ENCODE data around the gene MDH1B. TPM values are rescaled to one million over a fixed set of nuclear protein-coding genes. Genes with fewer than 3 reads are reported as not detected.

Gene MDH1B
- total RNA-seq, 4 donors from 2014 or later: 0.40 to 23.9 (median 1.1) TPM; not detected in 1

DNA sequence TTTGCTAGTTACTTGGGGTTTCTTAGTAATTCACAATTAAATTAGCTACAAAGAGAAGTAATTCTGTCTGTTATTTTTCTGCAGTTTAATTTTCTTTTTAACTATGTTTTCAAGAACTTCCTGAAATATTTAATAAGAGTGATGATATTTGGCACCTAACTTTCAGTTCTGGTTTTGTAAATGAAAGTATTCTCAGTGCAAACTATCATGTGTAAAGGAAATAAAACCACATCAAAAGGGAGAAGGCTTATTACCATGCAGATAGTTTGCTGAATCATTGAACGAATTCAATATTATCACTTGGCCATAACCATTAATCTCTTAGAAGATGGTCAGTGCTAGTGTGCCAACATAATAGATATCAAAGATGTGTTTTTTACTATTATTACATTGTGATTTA lies 76.1 kb downstream of the MDH1B start:
- no peak for DNase-seq
- TF ChIP-seq POLR2A (IDR thresholded peaks at IDR 0.05): no peak
- Histone ChIP-seq H3K27me3 (no peaks in the 10 kb centered on the region), H3K4me1 (no peaks in the 10 kb centered on the region), H3K36me3 (no peaks in the 10 kb centered on the region), H3K9me3 (no peaks in the 10 kb centered on the region), H3K4me3 (no peak overlapping the region), H3K27ac (no peak overlapping the region)

DNA sequence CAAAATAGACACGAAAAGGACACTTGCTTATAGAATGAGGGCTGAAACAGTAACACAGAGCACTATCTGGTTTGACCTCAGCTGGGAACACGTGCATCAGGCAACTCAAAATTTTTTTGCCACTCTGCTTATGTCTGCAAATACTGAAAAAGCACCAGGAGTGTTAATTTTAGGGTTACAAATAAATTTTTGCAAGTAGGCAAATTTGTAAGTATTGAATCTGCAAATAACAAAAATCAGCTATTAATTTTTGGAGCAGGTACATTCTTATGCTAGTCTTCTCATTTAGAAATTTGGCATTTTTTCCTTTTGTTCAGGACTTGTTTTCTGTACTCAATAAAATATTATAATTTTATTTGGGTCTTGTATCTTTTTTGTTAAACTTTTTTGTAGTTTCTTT lies 76.7 kb downstream of the MDH1B start:
- no peak for DNase-seq
- TF ChIP-seq POLR2A (IDR thresholded peaks at IDR 0.05): no peak
- TF ChIP-seq, protein P1, sequence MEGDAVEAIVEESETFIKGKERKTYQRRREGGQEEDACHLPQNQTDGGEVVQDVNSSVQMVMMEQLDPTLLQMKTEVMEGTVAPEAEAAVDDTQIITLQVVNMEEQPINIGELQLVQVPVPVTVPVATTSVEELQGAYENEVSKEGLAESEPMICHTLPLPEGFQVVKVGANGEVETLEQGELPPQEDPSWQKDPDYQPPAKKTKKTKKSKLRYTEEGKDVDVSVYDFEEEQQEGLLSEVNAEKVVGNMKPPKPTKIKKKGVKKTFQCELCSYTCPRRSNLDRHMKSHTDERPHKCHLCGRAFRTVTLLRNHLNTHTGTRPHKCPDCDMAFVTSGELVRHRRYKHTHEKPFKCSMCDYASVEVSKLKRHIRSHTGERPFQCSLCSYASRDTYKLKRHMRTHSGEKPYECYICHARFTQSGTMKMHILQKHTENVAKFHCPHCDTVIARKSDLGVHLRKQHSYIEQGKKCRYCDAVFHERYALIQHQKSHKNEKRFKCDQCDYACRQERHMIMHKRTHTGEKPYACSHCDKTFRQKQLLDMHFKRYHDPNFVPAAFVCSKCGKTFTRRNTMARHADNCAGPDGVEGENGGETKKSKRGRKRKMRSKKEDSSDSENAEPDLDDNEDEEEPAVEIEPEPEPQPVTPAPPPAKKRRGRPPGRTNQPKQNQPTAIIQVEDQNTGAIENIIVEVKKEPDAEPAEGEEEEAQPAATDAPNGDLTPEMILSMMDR (IDR thresholded peaks at IDR 0.05): no peak

More for the DNA sequence above, 76.7 kb downstream of the MDH1B start:
- Histone ChIP-seq H3K4me3 (no peak overlapping the region), H3K36me3 (no peaks in the 10 kb centered on the region), H3K27ac (no peak overlapping the region), H3K9me3 (no peaks in the 10 kb centered on the region), H3K4me1 (no peaks in the 10 kb centered on the region), H3K27me3 (no peaks in the 10 kb centered on the region)

Small RNA genes within 50 kb of the gene (small RNA-seq; reads per million reads assigned to genes)
- 0 reads per million in 2 donors for gene MIR3130-2
- gene RF00019: 0 reads per million in 2 donors

Other genes with a start within 250 kb of the MDH1B start
- not detected for gene FAM237A, start 122.8 kb downstream of the MDH1B start, total RNA-seq
- gene DYTN, start 46.9 kb downstream of the MDH1B start, total RNA-seq: not detected
- gene FASTKD2, start 278 bp upstream of the MDH1B start, total RNA-seq: 10 to 100 TPM; 15.8 to 34.0 (median 29.8) TPM
- 100 to 1,000 TPM in 3 of 4 donors, not detected in 1; 208 to 585 (median 234) TPM for gene CPO, start 174.2 kb upstream of the MDH1B start, total RNA-seq